ENCODE results near the gene SNX25.
"Not testable (repeated sequence)": the region's sequence is repeated elsewhere in the genome, so short reads cannot be mapped to it uniquely, and the experiment has no call there.

Gene SNX25

DNA sequence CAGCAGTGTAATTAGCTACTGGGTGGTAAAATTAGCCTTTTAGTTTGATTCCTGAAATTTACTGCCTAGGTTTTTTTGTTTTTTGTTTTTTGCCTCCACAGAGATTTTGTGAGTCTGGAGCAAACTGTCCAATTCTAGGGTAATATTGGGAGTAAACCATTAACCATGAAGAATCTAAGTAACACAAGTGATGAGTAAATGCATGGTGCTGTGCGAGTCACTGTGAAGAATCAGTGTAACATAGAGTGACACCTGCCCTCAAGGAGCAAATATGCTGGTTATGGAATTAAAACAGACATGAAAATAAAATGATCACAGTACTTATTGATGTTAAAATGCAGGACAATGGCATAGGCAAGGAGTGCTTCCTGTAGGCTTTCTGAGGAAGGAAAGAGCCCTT is 126.2 kb downstream of the SNX25 start:
- DNase-seq (ENCODE audit: low read depth in 2 of 3, low spot score in 1 of 3): no peak

- DNase-seq (ENCODE audit: low read depth in 2 of 3, low spot score in 1 of 3): no peak
These were observed 130.5 kb downstream of the SNX25 start for GRCh38 chr4:185339941-185340340.

DNA sequence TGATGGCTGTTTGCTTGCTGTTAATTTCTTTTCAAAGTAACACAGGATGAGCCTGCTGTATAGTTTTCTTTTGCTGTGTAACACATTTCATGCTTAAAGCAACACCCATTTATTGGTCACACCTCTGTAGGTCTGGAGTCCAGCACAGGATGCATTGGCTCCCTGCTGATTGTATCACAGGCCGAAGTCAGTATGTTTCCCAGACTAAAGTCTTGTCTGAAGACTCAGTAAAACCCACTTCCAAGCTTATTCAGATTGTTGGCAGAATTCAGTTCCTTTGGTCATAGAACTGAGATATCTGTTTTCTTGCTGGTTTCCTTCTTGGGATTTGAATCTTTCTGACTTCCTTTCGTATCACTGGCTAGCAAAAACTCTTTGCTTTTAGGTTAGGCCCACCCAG is 132.0 kb downstream of the SNX25 start:
- DNase-seq (ENCODE audit: low read depth in 2 of 3, low spot score in 1 of 3): no peak

GRCh38 chr4:185341841-185342240 is 132.4 kb downstream of the SNX25 start:
- no peak for DNase-seq (ENCODE audit: low read depth in 2 of 3, low spot score in 1 of 3)

GRCh38 chr4:185343726-185344581 is 134.6 kb downstream of the SNX25 start:
- DNase-seq (ENCODE audit: low read depth in 2 of 3, low spot score in 1 of 3): no peak

- no peak for DNase-seq (ENCODE audit: low read depth in 2 of 3, low spot score in 1 of 3)
These were observed 135.5 kb downstream of the SNX25 start for GRCh38 chr4:185344743-185345538.

DNA sequence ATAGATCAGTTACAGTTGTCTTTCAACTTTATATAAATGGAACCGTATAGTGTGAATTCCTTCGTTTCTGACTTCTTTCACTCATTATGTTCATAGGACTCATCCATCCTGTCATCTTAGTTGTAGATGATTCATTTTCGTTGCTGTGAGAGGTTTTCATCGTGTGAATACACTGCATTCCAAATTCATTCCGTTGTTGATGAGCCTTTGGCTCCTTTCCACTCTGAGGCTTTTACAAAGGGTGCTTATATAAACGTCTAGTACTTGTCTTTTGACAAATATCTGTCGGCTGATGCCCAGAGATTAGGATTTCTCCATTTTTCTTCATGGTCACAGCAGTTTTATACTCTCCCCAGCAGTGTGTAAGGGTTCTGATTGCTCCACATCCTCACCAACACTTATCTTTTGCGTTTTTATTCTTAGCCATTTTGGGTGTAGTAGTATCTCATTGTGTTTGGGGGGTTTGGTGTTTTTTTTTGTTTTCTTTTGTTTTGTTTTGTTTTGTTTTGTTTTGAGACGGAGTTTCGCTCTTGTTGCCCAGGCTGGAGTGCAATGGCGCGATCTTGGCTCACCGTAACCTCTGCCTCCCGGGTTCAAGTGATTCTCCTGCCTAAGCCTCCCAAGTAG is 137.7 kb downstream of the SNX25 start:
- no peak for DNase-seq (ENCODE audit: low read depth in 2 of 3, low spot score in 1 of 3)

GRCh38 chr4:185351691-185352090 is 142.3 kb downstream of the SNX25 start:
- DNase-seq (ENCODE audit: low read depth in 2 of 3, low spot score in 1 of 3): no peak

DNA sequence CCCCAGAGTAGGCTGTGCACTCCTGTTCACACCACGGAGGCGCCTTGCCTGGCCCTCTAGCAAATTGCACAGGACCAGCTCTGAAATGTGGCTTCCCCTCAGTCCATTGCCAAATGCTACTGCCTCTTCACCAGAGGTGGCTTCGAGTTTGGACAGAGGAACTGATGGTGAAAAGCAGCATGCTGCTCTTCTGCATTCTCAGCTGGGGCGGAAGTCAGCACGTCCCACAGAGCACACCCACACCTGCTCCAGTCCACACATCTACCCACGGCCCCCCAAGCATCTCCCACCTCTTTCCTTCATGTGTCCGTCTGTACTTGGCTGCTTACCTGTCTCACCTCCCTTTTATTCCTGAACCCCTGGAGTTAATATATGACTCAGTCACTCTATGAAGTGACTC is 142.8 kb downstream of the SNX25 start:
- no peak for DNase-seq (ENCODE audit: low read depth in 2 of 3, low spot score in 1 of 3)

DNA sequence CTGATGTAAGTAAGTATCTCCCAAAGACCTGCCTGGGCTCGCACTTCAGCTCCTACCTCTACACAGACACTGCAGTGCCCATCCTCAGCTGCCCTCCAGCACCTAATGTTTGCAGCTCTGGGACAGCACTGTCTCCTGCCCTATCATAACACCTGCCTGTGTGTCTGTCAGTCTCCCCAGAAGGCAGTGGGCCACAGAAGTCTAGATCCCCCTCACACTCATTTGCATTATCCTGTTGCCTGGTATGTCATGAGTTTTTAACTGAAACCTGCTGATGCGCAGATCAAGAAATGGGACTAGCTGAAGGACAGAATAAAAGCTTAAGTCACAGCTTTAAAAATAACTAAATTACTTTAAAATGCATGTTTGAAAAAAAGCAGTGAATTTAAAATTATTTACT is 143.3 kb downstream of the SNX25 start:
- DNase-seq (ENCODE audit: low read depth in 2 of 3, low spot score in 1 of 3): no peak

GRCh38 chr4:185357211-185357610 is 147.8 kb downstream of the SNX25 start:
- DNase-seq (ENCODE audit: low read depth in 2 of 3, low spot score in 1 of 3): no peak

DNA sequence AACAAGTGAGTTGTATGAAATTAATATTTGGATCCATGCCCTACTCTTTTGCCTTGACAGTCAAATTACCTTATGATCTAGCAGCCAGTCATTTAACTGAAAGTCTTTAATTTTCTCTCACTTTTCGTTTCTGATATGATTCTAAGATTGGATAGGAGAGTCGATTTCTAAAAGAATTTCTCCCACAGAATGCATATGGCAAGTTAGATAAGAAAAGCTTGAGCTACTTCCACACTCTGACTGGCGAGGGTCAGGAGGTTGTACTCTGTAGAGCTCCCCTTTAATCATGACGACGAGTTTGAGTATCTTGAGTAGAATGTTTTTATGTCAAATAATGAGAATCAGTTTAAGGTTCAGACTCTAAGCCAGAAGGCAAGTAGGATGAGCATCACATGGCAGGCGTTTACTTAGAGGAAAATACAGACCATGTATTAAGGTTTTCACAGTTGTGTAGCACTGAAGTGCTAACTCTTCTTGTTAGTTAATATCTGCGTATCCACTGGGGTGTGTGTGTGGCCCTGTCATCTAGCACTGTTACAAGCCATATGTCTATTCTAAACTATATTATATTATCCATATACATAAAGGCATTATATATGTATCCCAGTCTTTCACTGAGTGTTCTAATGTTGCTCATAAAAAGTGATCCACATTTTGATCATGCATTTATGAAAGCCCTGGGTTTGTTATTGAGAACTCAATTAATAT is 148.5 kb downstream of the SNX25 start:
- DNase-seq (ENCODE audit: low read depth in 2 of 3, low spot score in 1 of 3): no peak

DNA sequence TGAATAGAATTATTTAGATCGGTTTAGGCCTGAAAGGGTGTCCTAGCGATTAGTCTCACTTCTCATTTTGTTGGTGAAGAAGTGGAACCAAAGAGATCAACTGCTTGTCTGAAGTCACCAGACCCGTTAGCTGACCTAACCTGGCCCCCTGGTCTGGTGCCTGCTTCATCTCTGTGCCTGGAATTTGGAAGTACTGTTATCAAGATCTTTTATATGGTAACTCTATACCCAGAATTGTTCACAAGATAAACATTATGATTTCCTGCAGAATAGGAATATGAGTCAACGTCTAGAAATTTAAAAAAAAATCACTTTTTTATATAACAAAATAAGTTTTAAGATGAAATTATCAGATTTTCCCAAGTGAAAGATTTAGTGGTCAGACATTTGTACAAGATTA is 149.1 kb downstream of the SNX25 start:
- no peak for DNase-seq (ENCODE audit: low read depth in 2 of 3, low spot score in 1 of 3)

GRCh38 chr4:185358959-185359358 is 149.6 kb downstream of the SNX25 start:
- no peak for DNase-seq (ENCODE audit: low read depth in 2 of 3, low spot score in 1 of 3)

- DNase-seq (ENCODE audit: low read depth in 2 of 3, low spot score in 1 of 3): no peak
These were observed 150.5 kb downstream of the SNX25 start for GRCh38 chr4:185359767-185360446.

GRCh38 chr4:185361872-185362271 is 152.5 kb downstream of the SNX25 start:
- DNase-seq (ENCODE audit: low read depth in 2 of 3, low spot score in 1 of 3): no peak

- not testable (repeated sequence) for DNase-seq (ENCODE audit: low read depth in 2 of 3, low spot score in 1 of 3)
These were observed 153.2 kb downstream of the SNX25 start for GRCh38 chr4:185362570-185362969.

GRCh38 chr4:185363251-185363650 is 153.9 kb downstream of the SNX25 start:
- no peak for DNase-seq (ENCODE audit: low read depth in 2 of 3, low spot score in 1 of 3)

DNA sequence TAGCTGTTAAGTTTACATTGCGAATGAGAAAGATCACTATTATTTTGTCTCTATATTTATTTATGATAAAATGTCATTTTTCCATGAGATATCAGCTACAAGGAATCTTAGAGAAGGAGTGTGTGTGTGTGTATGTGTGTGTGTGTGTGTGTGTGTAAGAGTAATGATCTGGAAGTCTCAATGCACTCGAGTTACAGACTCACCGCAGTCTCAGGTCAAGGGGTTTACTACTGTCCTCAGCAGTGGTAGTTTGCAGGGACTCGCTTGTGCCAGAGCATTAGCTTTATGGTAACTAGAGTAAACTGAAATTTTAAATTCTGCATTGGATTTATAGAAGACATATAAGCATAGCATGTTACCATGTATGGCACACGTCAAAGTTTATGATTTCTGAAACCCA is 155.5 kb downstream of the SNX25 start:
- DNase-seq (ENCODE audit: low read depth in 2 of 3, low spot score in 1 of 3): no peak

DNA sequence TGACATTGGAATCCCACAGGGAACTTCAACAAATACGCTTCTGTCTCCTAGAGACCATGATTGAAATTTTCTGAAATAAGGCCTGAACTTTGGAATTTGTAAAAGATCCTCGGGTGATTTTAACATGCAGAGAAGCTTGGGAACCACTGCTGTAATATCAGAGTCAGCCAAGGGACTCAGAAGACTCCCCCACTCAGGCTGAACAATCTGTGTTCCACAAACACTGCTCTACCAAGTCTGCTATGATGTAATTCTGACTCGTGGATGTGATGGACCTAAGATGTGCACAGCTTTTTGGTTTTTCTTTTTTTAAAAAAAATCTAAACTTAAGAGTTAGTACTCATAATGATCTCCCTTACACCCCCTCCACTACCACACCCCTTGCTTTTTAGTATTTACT is 160.3 kb downstream of the SNX25 start:
- DNase-seq (ENCODE audit: low read depth in 2 of 3, low spot score in 1 of 3): no peak

Measured in stimulated activated CD4-positive, alpha-beta T cell treated with anti-CD3 and anti-CD28 coated beads, Interleukin-12 subunit alpha, Interleukin-12 subunit beta, amount 100 ng/mL, for 48 hours (primary cell).